COLO668 (cell line): ENCODE data around the gene ARSG.

Experiments
- DNase-seq: peaks from one replicate; lab custom pipeline; 2025; ENCODE audit not compliant: unreplicated experiment; lab: John Stamatoyannopoulos, UW

ARSG gene

DNA sequence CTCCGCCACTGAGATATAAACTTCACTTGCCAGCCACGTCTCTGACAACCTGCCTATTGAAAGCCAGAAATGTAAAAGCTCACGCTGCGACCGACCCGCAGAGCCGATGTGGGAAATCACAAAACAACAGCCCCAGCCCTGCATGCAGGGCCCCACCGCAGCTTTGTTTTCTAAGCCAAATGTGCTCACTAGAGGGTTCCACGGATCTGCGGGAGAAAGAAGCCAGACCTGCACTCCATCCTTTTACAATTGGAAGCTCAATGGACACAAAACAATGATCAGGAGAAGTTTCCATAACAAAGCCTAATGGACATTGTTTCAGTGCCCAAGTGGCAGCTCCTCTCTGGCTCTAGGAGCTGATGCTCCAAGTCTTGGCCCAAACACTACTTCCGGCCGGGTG lies 132.9 kb downstream of the ARSG start:
- DNase-seq = no peak

GRCh38 chr17:68424861-68425260 lies 133.6 kb downstream of the ARSG start:
- peak; percentile 72 for DNase-seq

DNA sequence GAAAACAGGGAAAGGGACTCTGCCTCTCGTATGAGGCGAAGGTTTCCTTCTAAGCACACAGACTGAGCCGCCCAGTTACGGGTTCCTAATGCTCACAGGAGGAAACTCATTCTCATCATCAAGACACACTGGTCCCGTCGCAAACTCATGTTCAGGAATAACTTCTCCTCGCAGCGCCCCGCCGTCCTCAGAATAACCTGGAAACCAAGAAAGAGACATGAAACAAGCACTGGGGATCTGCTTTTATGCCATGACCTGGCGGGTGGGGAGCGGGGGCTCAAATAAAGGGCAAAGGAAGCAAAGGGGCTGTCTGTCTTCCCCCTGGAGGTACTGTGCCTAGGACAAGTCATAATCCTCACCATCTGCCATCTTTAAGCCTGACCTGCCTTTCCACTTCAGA lies 134.7 kb downstream of the ARSG start:
- DNase-seq = no peak

DNA sequence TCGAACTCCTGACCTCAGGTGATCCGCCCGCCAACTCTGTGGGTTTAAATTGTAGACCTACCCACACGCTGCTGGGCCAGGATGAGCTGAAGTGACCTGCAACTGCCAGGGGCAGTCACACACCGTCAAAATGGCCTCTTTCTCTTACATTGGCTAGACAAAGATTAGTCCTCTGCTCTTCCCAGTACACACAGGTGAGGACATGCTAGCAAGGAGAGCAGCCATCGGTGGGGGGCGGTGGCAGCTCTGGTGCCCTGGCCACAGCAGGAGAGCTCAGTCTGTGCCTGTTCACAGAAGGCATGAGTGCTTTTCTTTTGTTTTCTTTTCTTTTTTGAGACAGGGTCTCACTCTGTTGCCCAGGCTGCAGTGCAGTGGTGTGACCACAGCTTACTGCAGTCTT lies 136.3 kb downstream of the ARSG start:
- no peak for DNase-seq

- DNase-seq = peak; percentile 18
These were observed 137.3 kb downstream of the ARSG start for GRCh38 chr17:68428498-68429172.

DNA sequence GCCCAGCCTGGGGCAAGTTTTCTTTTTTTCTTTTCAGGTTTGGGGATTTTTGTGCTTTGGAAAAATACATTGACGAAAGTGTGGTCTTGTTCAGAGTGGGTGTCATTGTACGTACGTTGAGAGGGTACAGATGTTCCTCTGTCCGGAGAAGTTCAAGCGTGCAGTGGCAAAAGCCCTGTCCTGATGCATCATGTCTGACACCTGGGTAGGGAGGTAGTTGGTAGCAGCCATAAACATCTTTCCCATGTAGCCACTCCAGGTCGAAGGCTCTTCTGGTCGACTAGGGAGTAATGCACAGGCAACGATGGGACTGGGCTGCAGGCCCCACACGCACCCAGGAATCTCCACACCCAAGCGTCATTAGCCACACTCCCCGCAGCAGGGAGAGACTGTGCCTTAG lies 138.6 kb downstream of the ARSG start:
- no peak for DNase-seq

DNA sequence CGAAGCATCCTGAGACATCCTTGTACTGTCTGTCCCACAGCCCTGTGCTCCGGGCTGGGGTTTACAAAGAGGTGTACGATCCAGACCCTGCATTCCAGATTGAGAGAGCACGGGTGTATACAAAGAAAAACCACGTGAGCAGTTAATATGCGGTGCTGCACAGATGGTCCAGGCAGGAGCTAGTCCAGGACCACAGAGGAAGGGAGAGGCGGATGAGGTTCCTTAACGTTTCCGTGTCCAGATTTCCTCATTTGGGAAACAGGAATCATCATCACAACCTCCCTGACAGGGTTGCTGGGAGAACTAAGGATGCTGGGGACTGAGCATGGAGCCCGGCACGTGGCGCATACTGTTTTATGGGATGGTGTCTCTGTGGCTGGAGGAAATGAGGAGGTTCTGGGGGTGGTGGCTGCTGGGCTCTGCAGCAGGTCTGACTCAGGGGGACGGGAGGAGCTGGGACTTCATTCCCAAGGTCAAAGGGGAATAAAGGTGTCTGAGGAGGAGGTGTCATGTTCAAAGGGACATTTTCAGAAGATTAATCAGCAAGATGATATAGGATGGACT lies 139.8 kb downstream of the ARSG start:
- no peak for DNase-seq

DNA sequence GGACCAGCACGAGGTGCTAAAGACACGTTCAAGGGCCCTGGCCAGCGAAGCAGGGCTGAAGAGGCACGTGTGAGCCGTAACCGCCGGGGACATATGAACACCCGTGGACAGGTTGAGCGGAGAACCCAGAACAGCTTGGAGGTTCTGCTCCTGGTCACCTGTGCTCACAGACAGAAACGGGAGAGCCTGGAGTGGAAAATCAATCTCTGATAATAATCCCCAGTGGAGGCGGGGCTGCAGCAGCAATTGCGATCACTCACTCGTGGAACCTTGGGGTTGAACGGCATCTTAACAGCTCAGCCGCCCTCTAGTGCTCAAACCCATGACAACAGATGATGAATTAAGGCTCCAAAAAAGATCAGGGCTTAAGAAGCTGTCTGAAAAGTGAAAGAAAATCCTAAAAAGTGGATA lies 140.4 kb downstream of the ARSG start:
- no peak for DNase-seq

DNA sequence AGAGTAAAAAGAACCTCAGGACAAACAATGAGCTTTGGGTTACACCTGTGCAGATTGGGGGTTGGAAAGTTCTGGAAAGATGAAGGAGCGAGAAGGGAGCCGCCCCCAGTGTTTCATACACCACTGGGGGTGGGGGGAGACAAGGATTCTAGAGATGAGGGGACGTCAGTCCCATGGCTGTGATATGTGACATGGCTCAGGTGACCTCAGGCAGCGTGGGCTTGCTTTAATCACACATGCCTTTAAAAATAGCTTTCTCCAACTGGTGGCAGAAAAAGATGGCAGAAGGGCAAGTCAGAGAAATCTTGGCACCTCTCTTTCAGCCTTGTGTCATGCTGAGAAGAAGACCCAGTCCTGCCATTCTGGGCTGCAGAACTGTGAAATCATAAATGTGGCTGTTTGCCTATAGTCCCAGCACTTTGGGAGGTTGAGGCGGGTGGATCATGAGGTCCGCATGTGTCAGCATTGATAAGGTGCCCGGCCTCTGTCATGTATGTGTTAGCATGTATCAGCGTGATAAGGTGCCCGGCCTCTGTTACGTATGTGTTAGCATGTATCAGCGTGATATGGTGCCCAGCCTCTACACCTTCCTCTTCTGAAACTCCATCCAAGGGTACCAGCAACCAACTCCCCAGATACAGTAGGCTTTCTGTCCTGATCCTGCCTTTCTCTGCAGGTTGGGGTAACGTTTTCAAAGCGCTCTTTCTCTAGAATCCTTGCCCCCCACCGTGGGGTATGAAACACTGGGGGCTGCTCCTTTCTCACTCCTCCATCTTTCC lies 141.0 kb downstream of the ARSG start:
- DNase-seq = no peak

- no peak for DNase-seq
These were observed 141.9 kb downstream of the ARSG start for GRCh38 chr17:68433211-68433610.

DNA sequence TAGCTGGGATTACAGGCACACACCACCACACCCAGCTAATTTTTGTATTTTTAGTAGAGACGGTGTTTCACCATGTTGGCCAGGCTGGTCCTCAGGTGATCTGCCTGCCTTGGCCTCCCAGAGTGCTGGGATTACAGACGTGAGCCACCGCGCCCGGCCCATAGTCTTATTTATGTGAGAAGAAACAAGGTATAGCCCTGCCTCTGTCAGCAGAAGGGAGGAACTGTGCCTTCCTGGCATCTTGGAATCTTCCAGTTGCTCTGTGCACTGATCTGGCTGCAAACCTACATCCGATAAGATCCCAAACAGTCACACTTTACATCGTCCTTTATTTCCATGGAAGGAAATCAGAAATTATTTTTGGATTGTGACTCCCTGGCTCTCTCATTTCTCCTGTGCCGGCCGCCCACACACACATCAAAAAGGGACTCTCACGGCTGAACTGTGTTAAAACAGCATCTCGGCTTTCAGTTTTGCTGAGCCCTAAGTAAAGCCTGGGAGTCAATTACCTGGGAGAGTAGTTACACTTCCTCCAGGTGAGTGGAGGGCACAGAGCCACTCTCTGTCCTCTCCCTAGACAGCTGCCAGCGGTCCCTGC lies 142.7 kb downstream of the ARSG start:
- DNase-seq = peak; percentile 23

GRCh38 chr17:68435361-68435760 lies 144.1 kb downstream of the ARSG start:
- no peak for DNase-seq

DNA sequence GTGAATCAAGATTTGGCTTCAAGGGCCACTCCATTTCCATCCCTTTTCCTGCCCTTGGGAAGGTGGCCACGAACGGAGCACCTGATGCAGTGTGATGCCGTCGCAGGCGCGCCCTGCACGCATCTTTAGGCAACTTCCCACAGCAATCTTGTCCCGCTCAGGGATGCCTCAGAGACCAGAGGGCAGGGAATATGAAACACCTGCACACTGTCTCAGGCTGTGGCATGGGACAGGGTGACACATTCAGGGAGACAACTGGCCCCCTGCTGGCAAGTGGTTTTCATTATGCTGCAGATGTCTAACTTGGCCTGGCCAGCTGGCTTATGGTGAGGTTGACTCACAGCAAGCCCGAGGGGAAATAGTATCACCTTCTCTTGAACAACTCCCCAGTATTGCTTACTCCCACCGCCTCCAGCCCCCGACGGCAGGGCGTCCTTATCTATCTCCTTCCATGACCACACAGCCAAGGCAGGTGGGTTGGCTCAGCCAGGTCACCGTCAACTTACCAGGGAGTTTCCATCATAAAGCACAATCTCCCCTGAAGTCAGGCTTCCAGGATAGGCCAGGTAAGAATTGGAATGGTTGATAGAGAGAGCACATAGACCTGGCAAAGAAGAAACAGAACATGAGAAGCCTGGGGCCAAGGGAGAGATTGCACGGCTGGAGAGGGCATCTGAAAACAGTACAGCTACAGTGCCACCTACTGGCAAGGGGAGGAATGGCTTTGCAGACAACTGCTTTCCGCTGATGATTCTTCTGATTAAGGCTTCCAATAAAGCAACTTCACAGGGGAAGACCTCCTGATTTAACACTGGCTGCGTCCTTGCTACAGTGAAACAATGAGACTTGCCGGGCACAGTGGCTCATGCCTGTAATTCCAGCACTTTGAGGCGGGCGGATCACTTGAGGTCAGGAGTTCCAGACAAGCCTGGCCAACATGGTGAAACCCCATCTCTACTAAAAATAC lies 144.9 kb downstream of the ARSG start:
- DNase-seq = peak; percentile 63

- DNase-seq = no peak
These were observed 146.9 kb downstream of the ARSG start for GRCh38 chr17:68437979-68438822.

DNA sequence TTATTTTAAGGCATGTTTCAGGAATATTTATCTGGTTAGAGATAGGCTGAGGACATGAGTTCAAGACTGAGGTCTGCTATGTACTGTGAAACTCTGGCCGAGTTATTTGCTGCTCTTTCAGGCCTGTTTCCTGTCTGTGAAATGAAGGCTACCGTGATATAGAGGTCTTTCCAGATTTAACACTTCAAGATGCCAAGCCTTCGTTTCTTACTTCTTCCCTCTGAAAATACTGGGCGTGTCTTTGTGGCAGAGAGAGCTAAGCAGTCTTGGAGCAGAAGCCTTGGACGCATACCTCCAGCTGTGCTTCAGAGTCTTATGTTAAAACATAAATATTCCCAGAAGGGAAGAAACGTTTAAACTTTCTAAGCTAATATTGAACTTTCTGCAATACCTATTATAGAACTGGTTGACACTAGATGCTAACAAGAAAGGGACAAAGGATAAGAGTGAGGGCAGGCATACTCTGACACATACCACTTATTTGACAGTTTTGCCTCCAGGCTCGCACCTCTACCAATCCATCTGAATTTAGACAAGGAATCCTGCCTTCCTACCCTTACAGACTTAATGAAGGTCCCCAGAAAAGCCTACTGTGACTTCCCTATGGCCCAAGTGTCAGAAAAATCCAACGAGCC lies 148.5 kb downstream of the ARSG start:
- no peak for DNase-seq

- no peak for DNase-seq
These were observed 149.2 kb downstream of the ARSG start for GRCh38 chr17:68440526-68440925.

DNA sequence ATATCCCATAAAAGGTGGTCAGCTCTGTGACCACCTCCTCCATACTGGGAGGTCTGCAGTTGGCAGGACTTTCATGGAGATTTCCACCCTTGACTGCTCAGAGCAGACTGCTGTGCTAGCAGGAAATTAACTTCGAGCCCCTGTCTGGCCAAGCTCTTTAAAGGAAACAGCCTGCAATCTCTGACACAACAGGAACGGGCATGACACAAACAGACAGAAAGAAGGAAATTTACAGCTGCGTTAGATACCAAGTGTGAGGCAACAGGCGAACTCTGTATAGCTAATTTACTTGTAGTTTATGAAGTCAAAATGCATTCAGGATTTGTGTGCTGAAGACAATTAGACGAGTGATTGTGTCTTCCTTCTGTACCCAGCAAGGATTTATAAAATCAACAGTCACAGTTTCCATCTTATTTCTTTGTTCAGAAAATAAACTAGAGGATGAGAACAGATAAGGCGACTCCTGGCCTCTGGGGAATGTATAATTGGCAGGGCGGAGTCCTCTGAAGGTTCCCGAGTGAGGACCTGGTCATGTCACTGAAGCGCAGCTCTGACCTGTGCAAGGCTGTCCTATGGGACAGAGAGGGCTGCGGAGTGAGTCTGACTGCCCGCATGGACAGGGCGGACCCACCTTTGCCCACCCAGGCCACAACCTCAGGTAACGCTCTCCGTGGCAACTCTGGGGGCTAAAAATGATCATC lies 149.9 kb downstream of the ARSG start:
- no peak for DNase-seq

DNA sequence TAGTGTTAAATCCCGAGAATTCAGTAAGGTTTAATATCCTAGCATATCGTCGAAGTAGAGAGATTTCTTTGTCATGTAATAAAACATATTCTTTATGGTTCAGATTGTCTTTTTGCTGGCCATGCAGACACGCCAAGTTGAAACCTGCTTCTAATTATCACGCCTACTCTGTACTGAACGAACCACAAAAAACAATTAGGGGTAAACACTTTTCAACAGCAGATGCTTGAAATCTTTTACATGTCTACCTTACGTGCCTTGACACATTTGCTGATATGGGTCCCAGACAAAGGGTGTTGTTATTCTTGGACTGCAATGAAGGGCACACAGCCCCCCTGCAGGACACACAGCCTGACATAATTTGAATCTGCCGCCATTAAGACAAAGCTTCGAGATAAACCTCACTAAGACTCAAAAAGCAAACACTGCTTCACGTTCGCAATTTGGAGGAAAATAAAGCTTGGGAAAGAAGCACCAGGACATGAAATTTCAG lies 152.7 kb downstream of the ARSG start:
- no peak for DNase-seq

DNA sequence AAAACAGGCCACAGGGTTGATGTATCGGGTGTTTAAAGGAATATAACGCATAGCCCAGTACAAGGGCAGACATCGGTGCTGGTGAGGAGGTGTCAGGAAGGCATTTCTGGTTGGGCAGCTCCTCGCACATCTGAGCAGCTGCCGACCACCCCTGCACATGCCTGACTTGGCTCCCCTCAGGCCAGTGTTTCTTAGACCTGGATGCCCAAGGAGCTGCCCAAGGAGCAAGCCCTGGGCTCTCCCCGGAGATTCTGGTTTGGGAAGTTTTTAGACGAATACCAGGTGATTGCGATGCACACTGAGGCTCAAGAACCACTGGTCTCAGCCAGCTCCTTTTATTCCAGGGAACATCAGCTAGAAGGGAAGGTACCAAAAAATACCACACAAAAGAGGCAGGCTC lies 154.4 kb downstream of the ARSG start:
- no peak for DNase-seq
